ENCODE data around the gene TET3. TPM values are rescaled to one million over a fixed set of nuclear protein-coding genes. Genes with fewer than 3 reads are reported as not detected.
A peak's percentile ranks its signal among the peaks of the same experiment; 100 is the strongest.

TET3 gene
- total RNA-seq, 3 donors from 2014 or later (not counting 1 experiment from before 2014, with no cell fraction given) = 40.0 to 47.9 (median 45.3) TPM

DNA sequence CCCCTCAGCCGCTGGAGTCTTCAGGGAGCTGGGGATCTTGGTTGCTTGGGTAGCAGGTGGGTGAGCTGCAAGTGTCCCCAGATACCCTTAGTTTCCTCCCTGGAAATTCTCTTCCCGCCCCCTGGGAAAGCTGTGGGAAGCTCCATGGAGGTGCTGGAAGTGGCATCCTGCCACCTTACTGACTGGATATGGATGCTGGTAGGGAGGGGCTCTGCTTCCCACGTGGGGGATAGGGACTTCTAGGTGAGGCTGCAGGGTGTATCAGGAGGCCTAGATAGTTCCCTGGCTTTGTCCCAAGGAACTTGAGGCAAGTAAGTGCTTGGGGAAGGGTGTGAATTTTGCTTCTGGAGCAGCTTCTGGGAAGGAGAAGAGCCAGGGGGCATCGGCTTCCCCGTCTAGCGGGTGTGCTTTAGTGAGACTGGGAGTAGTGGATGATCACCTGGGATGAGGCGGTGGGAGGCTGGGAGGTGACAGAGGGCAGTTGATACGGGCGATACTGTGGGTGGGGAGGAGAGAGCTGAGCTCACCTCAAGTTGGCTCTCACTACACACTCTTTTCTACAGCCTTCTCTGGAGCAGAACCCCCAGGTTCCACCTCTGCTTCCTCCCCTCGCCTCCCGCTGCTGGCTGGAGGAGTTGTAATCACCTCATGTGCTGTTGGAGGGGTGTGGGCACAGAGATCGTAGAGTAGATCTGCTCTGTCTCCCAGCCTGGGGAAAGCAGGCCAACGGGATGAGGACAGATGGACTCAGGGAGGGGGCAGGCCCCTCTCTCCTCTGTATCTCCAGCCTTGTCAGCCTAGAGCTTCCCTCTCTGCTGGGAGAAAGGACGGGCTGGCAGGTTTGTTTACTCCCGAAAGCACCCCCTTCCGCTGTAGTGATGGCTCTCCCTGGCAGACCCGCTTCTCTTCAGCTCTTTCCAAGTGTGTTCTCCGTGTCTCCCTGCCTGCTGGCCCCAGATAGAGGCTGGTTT, 19.8 kb downstream of the TET3 start:
- WGBS (ENCODE audit: insufficient coverage) = 91% methylated on average over 14 of the region's 18 CpGs
- Histone ChIP-seq H3K36me3 (ENCODE audit: control insufficient read depth, insufficient read depth, low read length) (no peaks in the 10 kb centered on the region), H3K27me3 (ENCODE audit: control insufficient read depth, insufficient read depth, low read length) (no peaks in the 10 kb centered on the region), H3K4me1 (ENCODE audit: control insufficient read depth, insufficient read depth, low read length) (peaks cover 30% of the 10 kb centered on the region), H3K4me3 (ENCODE audit: low read length) (no peak overlapping the region), H3K27ac (ENCODE audit: low read length) (no peak overlapping the region), H3K9me3 (ENCODE audit: control insufficient read depth, insufficient read depth, low read length) (no peaks in the 10 kb centered on the region)
- intact Hi-C loops (cut with micrococcal nuclease) = loop anchor here (10.0 kb wide), 1 partner anchor 90 kb away; no protein-coding TSS in a partner anchor
- Mint-ChIP-seq H3K36me3 (peaks cover 5% of the 10 kb centered on the region), H3K27ac (peak overlapping the region in 1 of 2 donors; percentile 92), H3K9me3 (no peaks in the 10 kb centered on the region), H3K4me1 (peaks cover 72 to 85% of the 10 kb centered on the region in 2 donors), H3K4me3 (peak overlapping the region; percentile 56), H3K27me3 (ENCODE audit: low read depth in 2 of 2) (no peaks in the 10 kb centered on the region)
- ATAC-seq (no peak), DNase-seq (no peak)
- TF ChIP-seq, protein P1, sequence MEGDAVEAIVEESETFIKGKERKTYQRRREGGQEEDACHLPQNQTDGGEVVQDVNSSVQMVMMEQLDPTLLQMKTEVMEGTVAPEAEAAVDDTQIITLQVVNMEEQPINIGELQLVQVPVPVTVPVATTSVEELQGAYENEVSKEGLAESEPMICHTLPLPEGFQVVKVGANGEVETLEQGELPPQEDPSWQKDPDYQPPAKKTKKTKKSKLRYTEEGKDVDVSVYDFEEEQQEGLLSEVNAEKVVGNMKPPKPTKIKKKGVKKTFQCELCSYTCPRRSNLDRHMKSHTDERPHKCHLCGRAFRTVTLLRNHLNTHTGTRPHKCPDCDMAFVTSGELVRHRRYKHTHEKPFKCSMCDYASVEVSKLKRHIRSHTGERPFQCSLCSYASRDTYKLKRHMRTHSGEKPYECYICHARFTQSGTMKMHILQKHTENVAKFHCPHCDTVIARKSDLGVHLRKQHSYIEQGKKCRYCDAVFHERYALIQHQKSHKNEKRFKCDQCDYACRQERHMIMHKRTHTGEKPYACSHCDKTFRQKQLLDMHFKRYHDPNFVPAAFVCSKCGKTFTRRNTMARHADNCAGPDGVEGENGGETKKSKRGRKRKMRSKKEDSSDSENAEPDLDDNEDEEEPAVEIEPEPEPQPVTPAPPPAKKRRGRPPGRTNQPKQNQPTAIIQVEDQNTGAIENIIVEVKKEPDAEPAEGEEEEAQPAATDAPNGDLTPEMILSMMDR (IDR thresholded peaks at IDR 0.05) = no peak

GRCh38 chr2:74005786-74006185, 21.1 kb downstream of the TET3 start:
- peak overlapping the region in 1 of 2 donors; percentile 54 for H3K27ac Mint-ChIP-seq

DNA sequence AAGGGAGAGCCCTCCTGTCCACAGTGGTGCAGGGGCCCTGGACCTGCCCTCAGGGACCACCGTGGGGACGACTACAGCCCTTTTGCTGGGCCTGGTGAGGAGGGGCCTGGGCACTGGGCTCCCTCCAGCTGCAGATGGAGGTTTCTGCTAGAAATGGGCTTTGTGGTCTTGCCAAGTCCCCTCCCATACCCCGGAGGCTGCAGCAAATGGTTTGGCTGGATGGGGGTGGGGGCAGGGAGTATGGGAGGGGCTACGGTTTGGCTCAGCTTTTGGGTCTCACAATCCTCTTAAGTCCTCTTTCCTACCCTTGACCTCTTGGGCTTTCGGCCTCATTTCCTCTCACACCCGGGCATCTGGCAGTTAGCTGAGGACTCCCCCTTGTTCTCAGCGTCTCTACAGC, 21.7 kb downstream of the TET3 start:
- Mint-ChIP-seq H3K9me3 (no peaks in the 10 kb centered on the region), H3K27me3 (ENCODE audit: low read depth in 2 of 2) (no peaks in the 10 kb centered on the region), H3K36me3 (peaks cover 5% of the 10 kb centered on the region), H3K4me1 (peaks cover 60 to 72% of the 10 kb centered on the region in 2 donors), H3K4me3 (peak overlapping the region; percentile 43), H3K27ac (peak overlapping the region; percentile 65 to 72)
- TF ChIP-seq, protein P1 (IDR thresholded peaks at IDR 0.05) = no peak
- Histone ChIP-seq H3K9me3 (ENCODE audit: control insufficient read depth, insufficient read depth, low read length) (no peaks in the 10 kb centered on the region), H3K36me3 (ENCODE audit: control insufficient read depth, insufficient read depth, low read length) (no peaks in the 10 kb centered on the region), H3K27me3 (ENCODE audit: control insufficient read depth, insufficient read depth, low read length) (no peaks in the 10 kb centered on the region), H3K4me1 (ENCODE audit: control insufficient read depth, insufficient read depth, low read length) (peaks cover 29% of the 10 kb centered on the region), H3K27ac (ENCODE audit: low read length) (no peak overlapping the region), H3K4me3 (ENCODE audit: low read length) (no peak overlapping the region)
- 66% methylated on average over 5 of the region's 7 CpGs for WGBS (ENCODE audit: insufficient coverage)
- DNase-seq = no peak
- ATAC-seq = no peak
- intact Hi-C loops (cut with micrococcal nuclease) = loop anchor here (10.0 kb wide), 1 partner anchor 88 kb away; no protein-coding TSS in a partner anchor

More at GRCh38 chr2:74005786-74006185, 21.1 kb downstream of the TET3 start:
- Mint-ChIP-seq H3K9me3 (no peaks in the 10 kb centered on the region), H3K4me3 (peak overlapping the region; percentile 43), H3K27me3 (ENCODE audit: low read depth in 2 of 2) (no peaks in the 10 kb centered on the region), H3K36me3 (peaks cover 5% of the 10 kb centered on the region), H3K4me1 (peaks cover 67 to 79% of the 10 kb centered on the region in 2 donors)
- TF ChIP-seq, protein P1 (IDR thresholded peaks at IDR 0.05) = no peak
- peaks cover 33% of the 10 kb centered on the region for H3K4me1 ChIP-seq (ENCODE audit: control insufficient read depth, insufficient read depth, low read length)
- no peak for ATAC-seq
- no peaks in the 10 kb centered on the region for H3K27me3 ChIP-seq (ENCODE audit: control insufficient read depth, insufficient read depth, low read length)
- WGBS (ENCODE audit: insufficient coverage) = 97% methylated on average over 8 of the region's 8 CpGs
- no peak for DNase-seq
- intact Hi-C loops (cut with micrococcal nuclease) = loop anchor here (10.0 kb wide), 1 partner anchor 89 kb away; no protein-coding TSS in a partner anchor
- no peaks in the 10 kb centered on the region for H3K9me3 ChIP-seq (ENCODE audit: control insufficient read depth, insufficient read depth, low read length)
- no peaks in the 10 kb centered on the region for H3K36me3 ChIP-seq (ENCODE audit: control insufficient read depth, insufficient read depth, low read length)
- H3K4me3 ChIP-seq (ENCODE audit: low read length) = no peak overlapping the region
- H3K27ac ChIP-seq (ENCODE audit: low read length) = no peak overlapping the region

Measured in natural killer cell (primary cell).